H54 (cell line): ENCODE results near the gene RHBDF1.
"Not testable (repeated sequence)": the region's sequence is repeated elsewhere in the genome, so short reads cannot be mapped to it uniquely, and the experiment has no call there.

Source experiments
- DNase-seq: peaks from one replicate; pipeline ENCODE4 v3.0.0; 2011; ENCODE audit warnings: low spot score, mixed read lengths; ENCODE audit not compliant: insufficient read length
- FAIRE-seq: peaks from 3 replicates; lab custom pipeline; 2011; peaks lifted over from hg19 to GRCh38; lab: Jason Lieb, UNC
- POLR2A ChIP-seq: IDR thresholded peaks from 2 replicates; pipeline ENCODE4 v1.6.1; 2011; ENCODE audit warnings: low read depth, mild to moderate bottlenecking, low read length

RHBDF1 gene

GRCh38 chr16:37511-37910 is 34.9 kb downstream of the RHBDF1 start:
- no peak for FAIRE-seq
- no peak for DNase-seq

GRCh38 chr16:36336-36984 is 36.0 kb downstream of the RHBDF1 start:
- no peak for FAIRE-seq
- no peak for TF ChIP-seq POLR2A
- no peak for DNase-seq

More at GRCh38 chr16:37511-37910, 34.9 kb downstream of the RHBDF1 start:
- no peak for TF ChIP-seq POLR2A

GRCh38 chr16:35678-36305 is 36.6 kb downstream of the RHBDF1 start:
- FAIRE-seq: no peak

GRCh38 chr16:35011-35677 is 37.3 kb downstream of the RHBDF1 start:
- no peak for DNase-seq
- TF ChIP-seq POLR2A: no peak
- no peak for FAIRE-seq

More at GRCh38 chr16:35678-36305, 36.6 kb downstream of the RHBDF1 start:
- no peak for DNase-seq
- no peak for TF ChIP-seq POLR2A

GRCh38 chr16:34648-34987 is 37.8 kb downstream of the RHBDF1 start:
- DNase-seq (no peak), FAIRE-seq (no peak)
- no peak for TF ChIP-seq POLR2A

- FAIRE-seq (no peak), DNase-seq (no peak)
- TF ChIP-seq POLR2A: no peak
Observed at GRCh38 chr16:33877-34647, 38.4 kb downstream of the RHBDF1 start.

- not testable (repeated sequence) for FAIRE-seq, DNase-seq
Observed at GRCh38 chr16:33154-33876, 39.1 kb downstream of the RHBDF1 start.

- DNase-seq, FAIRE-seq: not testable (repeated sequence)
Observed at GRCh38 chr16:30627-31026, 41.8 kb downstream of the RHBDF1 start.

GRCh38 chr16:25926-26348 is 46.5 kb downstream of the RHBDF1 start:
- DNase-seq, FAIRE-seq: not testable (repeated sequence)

- not testable (repeated sequence) for DNase-seq, FAIRE-seq
Observed at GRCh38 chr16:24151-24550, 48.3 kb downstream of the RHBDF1 start.

GRCh38 chr16:20886-21285 is 51.5 kb downstream of the RHBDF1 start:
- FAIRE-seq, DNase-seq: not testable (repeated sequence)

- FAIRE-seq, DNase-seq: not testable (repeated sequence)
Observed at GRCh38 chr16:17062-17765, 55.2 kb downstream of the RHBDF1 start.

GRCh38 chr16:10772-11171 is 61.7 kb downstream of the RHBDF1 start:
- FAIRE-seq, DNase-seq: not testable (repeated sequence)
